ENCODE measurements around the gene NRG2.

Gene NRG2

GRCh38 chr5:140010798-140011197, 32.3 kb downstream of the NRG2 start:
- no peak for DNase-seq (ENCODE audit: low read depth in 2 of 2)

GRCh38 chr5:140007311-140007710, 35.8 kb downstream of the NRG2 start:
- no peak for DNase-seq (ENCODE audit: low read depth in 2 of 2)

- DNase-seq (ENCODE audit: low read depth in 2 of 2) = no peak
Measured at GRCh38 chr5:140005145-140005591, 37.9 kb downstream of the NRG2 start.

- no peak for DNase-seq (ENCODE audit: low read depth in 2 of 2)
Measured at GRCh38 chr5:140004174-140004573, 38.9 kb downstream of the NRG2 start.

- DNase-seq (ENCODE audit: low read depth in 2 of 2) = no peak
Measured at GRCh38 chr5:140003519-140003918, 39.6 kb downstream of the NRG2 start.

GRCh38 chr5:140000332-140000731, 42.8 kb downstream of the NRG2 start:
- no peak for DNase-seq (ENCODE audit: low read depth in 2 of 2)

- no peak for DNase-seq (ENCODE audit: low read depth in 2 of 2)
Measured at GRCh38 chr5:139998837-139999236, 44.3 kb downstream of the NRG2 start.

- DNase-seq (ENCODE audit: low read depth in 2 of 2) = no peak
Measured at GRCh38 chr5:139997276-139997675, 45.8 kb downstream of the NRG2 start.

- no peak for DNase-seq (ENCODE audit: low read depth in 2 of 2)
Measured at GRCh38 chr5:139995929-139996328, 47.2 kb downstream of the NRG2 start.

GRCh38 chr5:139994234-139994633, 48.9 kb downstream of the NRG2 start:
- no peak for DNase-seq (ENCODE audit: low read depth in 2 of 2)

- DNase-seq (ENCODE audit: low read depth in 2 of 2) = no peak
Measured at GRCh38 chr5:139985733-139986132, 57.4 kb downstream of the NRG2 start.

GRCh38 chr5:139985290-139985689, 57.8 kb downstream of the NRG2 start:
- no peak for DNase-seq (ENCODE audit: low read depth in 2 of 2)

- no peak for DNase-seq (ENCODE audit: low read depth in 2 of 2)
Measured at GRCh38 chr5:139984816-139985215, 58.3 kb downstream of the NRG2 start.

GRCh38 chr5:139982975-139983240, 60.2 kb downstream of the NRG2 start:
- no peak for DNase-seq (ENCODE audit: low read depth in 2 of 2)

- DNase-seq (ENCODE audit: low read depth in 2 of 2) = no peak
Measured at GRCh38 chr5:139982157-139982974, 60.7 kb downstream of the NRG2 start.

- DNase-seq (ENCODE audit: low read depth in 2 of 2) = no peak
Measured at GRCh38 chr5:139980765-139981164, 62.3 kb downstream of the NRG2 start.

- no peak for DNase-seq (ENCODE audit: low read depth in 2 of 2)
Measured at GRCh38 chr5:139979943-139980342, 63.2 kb downstream of the NRG2 start.

- no peak for DNase-seq (ENCODE audit: low read depth in 2 of 2)
Measured at GRCh38 chr5:139979518-139979917, 63.6 kb downstream of the NRG2 start.

- no peak for DNase-seq (ENCODE audit: low read depth in 2 of 2)
Measured at GRCh38 chr5:139976703-139977102, 66.4 kb downstream of the NRG2 start.

GRCh38 chr5:139975942-139976341, 67.2 kb downstream of the NRG2 start:
- no peak for DNase-seq (ENCODE audit: low read depth in 2 of 2)

- DNase-seq (ENCODE audit: low read depth in 2 of 2) = no peak
Measured at GRCh38 chr5:139975306-139975705, 67.8 kb downstream of the NRG2 start.

- DNase-seq (ENCODE audit: low read depth in 2 of 2) = no peak
Measured at GRCh38 chr5:139974661-139975060, 68.4 kb downstream of the NRG2 start.

GRCh38 chr5:139971202-139971725, 71.8 kb downstream of the NRG2 start:
- no peak for DNase-seq (ENCODE audit: low read depth in 2 of 2)

- no peak for DNase-seq (ENCODE audit: low read depth in 2 of 2)
Measured at GRCh38 chr5:139969318-139969717, 73.8 kb downstream of the NRG2 start.
